OCI-LY7 (cell line): Measurements from ENCODE around the gene EMILIN1. TPM values are rescaled to one million over a fixed set of nuclear protein-coding genes. Genes with fewer than 3 reads are reported as not detected.

ENCODE experiments used
- BruUV-seq: library from RNA; stranded (reverse); fragments of 400-500 nt; replicated peaks from 2 replicates; lab custom pipeline; 2021; lab: Mats Ljungman, UMichigan
- CTCF ChIA-PET: fragments of 300-600 bp; sonication (Branson Sonifier 250); formaldehyde crosslinking; loops from one replicate; lab custom pipeline; 2022; ENCODE audit warnings: antibody characterized with exemption; ENCODE audit not compliant: unreplicated experiment; lab: Charles Lee
- POLR2A ChIA-PET: fragments of 300-600 bp; sonication (Branson Sonifier 250); formaldehyde crosslinking; loops from one replicate; lab custom pipeline; 2022; ENCODE audit warnings: antibody characterized with exemption; lab: Charles Lee
- DNase-seq: peaks from one replicate; pipeline ENCODE4 v3.0.0-alpha.2; 2015; ENCODE audit warnings: low spot score
- H2AFZ ChIP-seq: fragments of 200-600 bp; sonication (generic), shearing (Covaris generic); 2 replicates; pipeline ENCODE4 v1.6.1; 2014; ENCODE audit warnings: mild to moderate bottlenecking, antibody characterized with exemption, low read length, moderate library complexity
- H3K27ac ChIP-seq: fragments of 200-600 bp; sonication (generic); 2 replicates; pipeline ENCODE4 v1.5.1; 2014; ENCODE audit warnings: mixed run types, low read depth, mild to moderate bottlenecking, moderate library complexity, low read length, inconsistent platforms; ENCODE audit not compliant: poor library complexity, severe bottlenecking
- H3K36me3 ChIP-seq: fragments of 200-600 bp; sonication (generic); 2 replicates; pipeline ENCODE4 v1.6.1; 2014; ENCODE audit warnings: mild to moderate bottlenecking, antibody characterized with exemption, low read length, moderate library complexity, mixed read lengths; ENCODE audit not compliant: insufficient read depth
- H3K4me1 ChIP-seq: fragments of 200-600 bp; sonication (generic); 2 replicates; pipeline ENCODE4 v1.5.1; 2014; ENCODE audit warnings: mild to moderate bottlenecking, low read length; ENCODE audit not compliant: insufficient read depth, poor library complexity, severe bottlenecking
- H3K4me2 ChIP-seq: fragments of 200-600 bp; sonication (generic); 2 replicates; pipeline ENCODE4 v1.6.1; 2014; ENCODE audit warnings: mild to moderate bottlenecking, low read length
- H3K4me3 ChIP-seq: fragments of 200-600 bp; sonication (generic); 2 replicates; pipeline ENCODE4 v1.5.1; 2014; ENCODE audit warnings: mild to moderate bottlenecking, low read depth, low read length; ENCODE audit not compliant: poor library complexity, severe bottlenecking
- H3K79me2 ChIP-seq: fragments of 200-600 bp; sonication (generic); 2 replicates; pipeline ENCODE4 v1.6.1; 2016; ENCODE audit warnings: low read depth, mild to moderate bottlenecking, low read length, moderate library complexity, mixed read lengths; ENCODE audit not compliant: insufficient read depth
- H3K9me2 ChIP-seq: fragments of 200-600 bp; sonication (generic); 2 replicates; pipeline ENCODE4 v1.6.1; 2016; ENCODE audit warnings: mild to moderate bottlenecking, low read length, mixed read lengths; ENCODE audit not compliant: insufficient read depth
- H3K9me3 ChIP-seq: fragments of 200-600 bp; sonication (generic); 2 replicates; pipeline ENCODE4 v1.6.1; 2014; ENCODE audit warnings: mild to moderate bottlenecking, mixed run types, low read length, mixed read lengths
- H4K20me1 ChIP-seq: fragments of 200-600 bp; sonication (generic); 2 replicates; pipeline ENCODE4 v1.6.1; 2014; ENCODE audit warnings: mild to moderate bottlenecking, antibody characterized with exemption, low read length, moderate library complexity, mixed read lengths; ENCODE audit not compliant: insufficient read depth
- CTCF ChIP-seq: fragments of 200-600 bp; sonication (generic); conservative IDR thresholded peaks from 2 replicates; pipeline ENCODE4 v1.5.1; 2014; ENCODE audit warnings: mild to moderate bottlenecking, antibody characterized with exemption, low read length, moderate library complexity, mixed read lengths
- EZH2phosphoT487 ChIP-seq: fragments of 200-600 bp; sonication (generic); IDR thresholded peaks from 2 replicates; pipeline ENCODE4 v1.6.1; 2018; ENCODE audit warnings: low read depth, borderline replicate concordance, mild to moderate bottlenecking, mixed run types, antibody characterized with exemption, low read length, moderate library complexity, mixed read lengths
- intact Hi-C: fragments of 100-400 bp; cut with micrococcal nuclease; formaldehyde crosslinking; loops from one replicate; pipeline ENCODE4 v1.10.0; 2022; ENCODE audit not compliant: unreplicated experiment
- total RNA-seq, 2 experiments: library from RNA; depleted of rRNA in 1 of 2; stranded (reverse); fragments of >200 nt in 1 of 2; shearing (Covaris generic) in 1 of 2; gene quantifications; 2 replicates each; pipeline ENCODE4 v1.2.3, GENCODE V29; 2014 to 2022

The EMILIN1 gene
- total RNA-seq, 2 experiments from 2014 or later, result 2.2 to 2.7 TPM

- Histone ChIP-seq H3K36me3 (peaks cover 50% of the 10 kb centered on the region; the same call in 1 of the 2 replicates), H3K9me2 (no peaks in the 10 kb centered on the region), H3K4me2 (no peak overlapping the region), H3K79me2 (no peaks in the 10 kb centered on the region), H3K27ac (no peak overlapping the region), H4K20me1 (no peaks in the 10 kb centered on the region), H3K9me3 (no peaks in the 10 kb centered on the region), H2AFZ (no peak overlapping the region), H3K4me3 (no peak overlapping the region), H3K4me1 (peaks cover 20% of the 10 kb centered on the region)
- ChIA-PET CTCF (no interaction called here), POLR2A (interaction anchor here (0.5 to 1.0 kb wide), 4 partner anchors 13 to 130 kb away, joined by 3 to 4 read pairs (median 3); partner anchors contain the start of gene OST4)
- no peak for TF ChIP-seq EZH2phosphoT487
- TF ChIP-seq CTCF, result no peak
- intact Hi-C loops, result loop anchor here (5.0 kb wide), 1 partner anchor 139 kb away; no protein-coding TSS in a partner anchor
- DNase-seq, result no peak
- TSS peak; percentile 17 for BruUV-seq
Measured at GRCh38 chr2:27053321-27053720, 25.1 kb upstream of the EMILIN1 start.

GRCh38 chr2:27053776-27054175 is 24.6 kb upstream of the EMILIN1 start:
- Histone ChIP-seq H2AFZ (no peak overlapping the region), H3K4me2 (no peak overlapping the region), H3K9me3 (no peaks in the 10 kb centered on the region), H4K20me1 (no peaks in the 10 kb centered on the region), H3K4me1 (peaks cover 19% of the 10 kb centered on the region), H3K9me2 (no peaks in the 10 kb centered on the region), H3K36me3 (peaks cover 54% of the 10 kb centered on the region; the same call in 1 of the 2 replicates), H3K4me3 (no peak overlapping the region), H3K27ac (no peak overlapping the region), H3K79me2 (no peaks in the 10 kb centered on the region)
- TF ChIP-seq CTCF (no peak), EZH2phosphoT487 (no peak)
- no TSS peak for BruUV-seq
- POLR2A ChIA-PET, result interaction anchor here (0.6 kb wide), 2 partner anchors 17 to 129 kb away, joined by 3 read pairs; partner anchors contain the start of gene OST4
- CTCF ChIA-PET, result no interaction called here
- no peak for DNase-seq
- intact Hi-C loops, result loop anchor here (5.0 kb wide), 1 partner anchor 139 kb away; no protein-coding TSS in a partner anchor

GRCh38 chr2:27054721-27055120 is 23.7 kb upstream of the EMILIN1 start:
- CTCF ChIA-PET, result no interaction called here
- peaks cover 9% of the 10 kb centered on the region for H3K4me1 ChIP-seq

More at GRCh38 chr2:27054721-27055120, 23.7 kb upstream of the EMILIN1 start:
- Histone ChIP-seq H3K9me3 (no peaks in the 10 kb centered on the region), H2AFZ (no peak overlapping the region), H3K79me2 (no peaks in the 10 kb centered on the region), H3K9me2 (no peaks in the 10 kb centered on the region), H3K27ac (no peak overlapping the region), H3K4me3 (no peak overlapping the region), H4K20me1 (no peaks in the 10 kb centered on the region), H3K4me2 (no peak overlapping the region), H3K36me3 (peaks cover 62% of the 10 kb centered on the region; the same call in 1 of the 2 replicates)
- intact Hi-C loops, result loop anchor here (5.0 kb wide), 1 partner anchor 138 kb away; no protein-coding TSS in a partner anchor
- POLR2A ChIA-PET, result no interaction called here
- BruUV-seq, result no TSS peak
- no peak for DNase-seq
- TF ChIP-seq CTCF, result no peak
- TF ChIP-seq EZH2phosphoT487, result no peak
